ENCODE measurements around the gene TNFRSF17. TPM values are rescaled to one million over a fixed set of nuclear protein-coding genes. Genes with fewer than 3 reads are reported as not detected.
A peak's percentile ranks its signal among the peaks of the same experiment; 100 is the strongest.

The TNFRSF17 gene
- total RNA-seq, 4 donors from 2014 or later: 0.73 TPM; not detected in 3

GRCh38 chr16:12009922-12010321 lies 44.9 kb downstream of the TNFRSF17 start:
- Histone ChIP-seq H3K36me3 (no peaks in the 10 kb centered on the region), H3K27me3 (no peaks in the 10 kb centered on the region), H3K4me1 (no peaks in the 10 kb centered on the region), H3K27ac (peak overlapping the region in 1 of 2 donors; percentile 65), H3K4me3 (no peak overlapping the region), H3K9me3 (no peaks in the 10 kb centered on the region)
- DNase-seq: no peak
- intact Hi-C loops (cut with DNase I; ENCODE audit: low total_unique reads): no loop called here
- no peak for TF ChIP-seq CTCF (IDR thresholded peaks at IDR 0.05)
- no peak for TF ChIP-seq POLR2A (IDR thresholded peaks at IDR 0.05)

GRCh38 chr16:12010388-12011251 lies 45.6 kb downstream of the TNFRSF17 start:
- TF ChIP-seq POLR2A (IDR thresholded peaks at IDR 0.05) (no peak), CTCF (IDR thresholded peaks at IDR 0.05) (no peak)

GRCh38 chr16:12011565-12011964 lies 46.6 kb downstream of the TNFRSF17 start:
- DNase-seq: no peak
- H3K27ac ChIP-seq: peak overlapping the region; percentile 43 to 65
- no peak overlapping the region for H3K4me3 ChIP-seq
- no peaks in the 10 kb centered on the region for H3K4me1 ChIP-seq
- intact Hi-C loops (cut with DNase I; ENCODE audit: low total_unique reads): no loop called here
- no peaks in the 10 kb centered on the region for H3K36me3 ChIP-seq
- TF ChIP-seq POLR2A (IDR thresholded peaks at IDR 0.05) (no peak), CTCF (IDR thresholded peaks at IDR 0.05) (no peak)
- H3K9me3 ChIP-seq: no peaks in the 10 kb centered on the region
- no peaks in the 10 kb centered on the region for H3K27me3 ChIP-seq

More at GRCh38 chr16:12010388-12011251, 45.6 kb downstream of the TNFRSF17 start:
- H3K9me3 ChIP-seq: no peaks in the 10 kb centered on the region
- H3K27ac ChIP-seq: peak overlapping the region; percentile 43 to 65
- DNase-seq: no peak
- no peaks in the 10 kb centered on the region for H3K27me3 ChIP-seq
- H3K36me3 ChIP-seq: no peaks in the 10 kb centered on the region
- H3K4me3 ChIP-seq: no peak overlapping the region
- no peaks in the 10 kb centered on the region for H3K4me1 ChIP-seq
- intact Hi-C loops (cut with DNase I; ENCODE audit: low total_unique reads): no loop called here

GRCh38 chr16:12016291-12016947 lies 51.4 kb downstream of the TNFRSF17 start:
- Histone ChIP-seq H3K4me1 (no peaks in the 10 kb centered on the region), H3K27ac (no peak overlapping the region), H3K9me3 (no peaks in the 10 kb centered on the region), H3K36me3 (no peaks in the 10 kb centered on the region), H3K4me3 (no peak overlapping the region), H3K27me3 (no peaks in the 10 kb centered on the region)
- intact Hi-C loops (cut with DNase I; ENCODE audit: low total_unique reads): no loop called here
- TF ChIP-seq CTCF (IDR thresholded peaks at IDR 0.05): no peak
- no peak for TF ChIP-seq POLR2A (IDR thresholded peaks at IDR 0.05)
- no peak for DNase-seq

- no peak overlapping the region for H3K27ac ChIP-seq
- intact Hi-C loops (cut with DNase I; ENCODE audit: low total_unique reads): no loop called here
Measured at GRCh38 chr16:12017558-12017957, 52.5 kb downstream of the TNFRSF17 start.

More at GRCh38 chr16:12017558-12017957, 52.5 kb downstream of the TNFRSF17 start:
- H3K36me3 ChIP-seq: no peaks in the 10 kb centered on the region
- H3K4me1 ChIP-seq: no peaks in the 10 kb centered on the region
- no peak overlapping the region for H3K4me3 ChIP-seq
- no peaks in the 10 kb centered on the region for H3K9me3 ChIP-seq
- DNase-seq: no peak
- TF ChIP-seq POLR2A (IDR thresholded peaks at IDR 0.05) (no peak), CTCF (IDR thresholded peaks at IDR 0.05) (no peak)
- no peaks in the 10 kb centered on the region for H3K27me3 ChIP-seq
